ENCODE results near the gene SMC4. TPM values are rescaled to one million over a fixed set of nuclear protein-coding genes. Genes with fewer than 3 reads are reported as not detected.

The SMC4 gene
- total RNA-seq, 1 experiment from 2014 or later, result 116 TPM

GRCh38 chr3:160444411-160444810 is 45.0 kb downstream of the SMC4 start:
- Mint-ChIP-seq H3K4me3 (ENCODE audit: unreplicated experiment) (no peak overlapping the region), H3K27ac (ENCODE audit: low read depth, unreplicated experiment) (no peak overlapping the region), H3K9me3 (ENCODE audit: unreplicated experiment) (no peaks in the 10 kb centered on the region), H3K4me1 (ENCODE audit: insufficient read depth, unreplicated experiment) (peaks cover 5% of the 10 kb centered on the region), H3K27me3 (ENCODE audit: insufficient read depth, unreplicated experiment) (no peaks in the 10 kb centered on the region), H3K36me3 (ENCODE audit: insufficient read depth, unreplicated experiment) (peaks cover 20% of the 10 kb centered on the region)
- DNase-seq (ENCODE audit: unreplicated experiment), result peak; percentile 8
- no TSS peak for BruUV-seq (replicated peaks)
- CTCF ChIA-PET, result interaction anchor here (1.0 kb wide), 1 partner anchor 41 kb away, joined by 7 read pairs; no protein-coding TSS in a partner anchor
- TF ChIP-seq CTCF (IDR thresholded peaks at IDR 0.05; ENCODE audit: unreplicated experiment), result no peak
- intact Hi-C loops (cut with micrococcal nuclease), result no loop called here
- POLR2A ChIA-PET, result interaction anchor here (0.7 to 1.3 kb wide), 4 partner anchors 9 to 44 kb away, joined by 3 to 8 read pairs (median 6); no protein-coding TSS in a partner anchor

DNA sequence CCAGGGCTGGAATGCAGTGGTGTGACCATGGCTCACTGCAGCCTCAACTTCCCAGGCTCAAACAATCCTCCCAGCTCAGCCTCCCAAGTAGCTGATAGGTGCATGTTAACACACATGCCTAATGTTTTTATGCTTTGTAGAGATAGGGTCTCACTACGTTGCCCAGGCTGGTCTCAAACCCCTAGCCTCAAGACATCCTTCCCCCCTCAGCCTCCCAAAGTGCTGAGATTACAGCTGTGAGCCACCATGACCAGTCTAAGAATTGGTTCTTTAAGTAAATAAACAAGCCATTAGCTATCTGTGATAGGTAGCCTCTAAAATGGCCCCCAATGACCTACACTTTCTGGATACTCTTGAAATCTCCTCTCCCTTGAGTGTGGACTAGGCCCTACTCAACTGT is 46.4 kb downstream of the SMC4 start:
- H3K4me1 Mint-ChIP-seq (ENCODE audit: insufficient read depth, unreplicated experiment), result peaks cover 5% of the 10 kb centered on the region
- no peak for TF ChIP-seq CTCF (IDR thresholded peaks at IDR 0.05; ENCODE audit: unreplicated experiment)
- H3K36me3 Mint-ChIP-seq (ENCODE audit: insufficient read depth, unreplicated experiment), result peaks cover 9% of the 10 kb centered on the region
- H3K4me3 Mint-ChIP-seq (ENCODE audit: unreplicated experiment), result no peak overlapping the region
- ChIA-PET POLR2A (interaction anchor here (1.0 kb wide), 2 partner anchors 11 to 44 kb away, joined by 3 to 4 read pairs; no protein-coding TSS in a partner anchor), CTCF (interaction anchor here (0.7 to 1.1 kb wide), 2 partner anchors 13 to 723 kb away, joined by 3 to 4 read pairs; no protein-coding TSS in a partner anchor)
- no peak for DNase-seq (ENCODE audit: unreplicated experiment)
- intact Hi-C loops (cut with micrococcal nuclease), result loop anchor here (5.0 kb wide), 3 partner anchors 41 to 116 kb away; no protein-coding TSS in a partner anchor
- no peaks in the 10 kb centered on the region for H3K9me3 Mint-ChIP-seq (ENCODE audit: unreplicated experiment)
- no peaks in the 10 kb centered on the region for H3K27me3 Mint-ChIP-seq (ENCODE audit: insufficient read depth, unreplicated experiment)
- no peak overlapping the region for H3K27ac Mint-ChIP-seq (ENCODE audit: low read depth, unreplicated experiment)
- BruUV-seq (replicated peaks), result no TSS peak

DNA sequence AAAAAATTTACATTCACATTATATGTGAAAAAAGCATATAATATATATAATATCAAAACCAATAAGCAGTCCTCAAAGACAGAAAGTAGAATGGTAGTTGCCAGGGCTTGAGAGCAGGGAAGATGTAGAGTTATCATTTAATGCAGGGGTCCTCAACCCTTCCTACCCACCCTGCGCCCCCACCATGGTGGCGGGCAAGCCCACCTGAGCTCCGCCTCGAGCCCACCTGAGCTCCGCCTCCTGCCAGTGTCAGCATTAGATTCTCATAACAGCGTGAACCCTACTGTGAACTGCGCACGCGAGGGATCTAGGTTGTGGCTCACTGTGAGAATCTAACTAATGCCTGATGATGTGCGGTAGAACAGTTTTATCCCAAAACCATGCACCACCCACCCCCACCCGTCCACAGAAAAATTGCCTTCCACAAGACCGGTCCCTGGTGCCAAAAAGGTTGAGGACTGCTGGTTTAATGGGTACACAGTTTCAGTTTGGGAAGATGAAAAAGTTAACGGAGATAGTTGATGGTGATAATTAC is 47.1 kb downstream of the SMC4 start:
- no peak for TF ChIP-seq CTCF (IDR thresholded peaks at IDR 0.05; ENCODE audit: unreplicated experiment)
- peaks cover 9% of the 10 kb centered on the region for H3K36me3 Mint-ChIP-seq (ENCODE audit: insufficient read depth, unreplicated experiment)
- no peak for DNase-seq (ENCODE audit: unreplicated experiment)
- H3K4me3 Mint-ChIP-seq (ENCODE audit: unreplicated experiment), result no peak overlapping the region
- no peak overlapping the region for H3K27ac Mint-ChIP-seq (ENCODE audit: low read depth, unreplicated experiment)
- ChIA-PET CTCF (no interaction called here), POLR2A (interaction anchor here (0.9 kb wide), 1 partner anchor 592 kb away, joined by 5 read pairs; no protein-coding TSS in a partner anchor)
- H3K4me1 Mint-ChIP-seq (ENCODE audit: insufficient read depth, unreplicated experiment), result peaks cover 5% of the 10 kb centered on the region
- intact Hi-C loops (cut with micrococcal nuclease), result loop anchor here (5.0 kb wide), 3 partner anchors 41 to 116 kb away; no protein-coding TSS in a partner anchor
- H3K9me3 Mint-ChIP-seq (ENCODE audit: unreplicated experiment), result no peaks in the 10 kb centered on the region
- H3K27me3 Mint-ChIP-seq (ENCODE audit: insufficient read depth, unreplicated experiment), result no peaks in the 10 kb centered on the region
- no TSS peak for BruUV-seq (replicated peaks)

- CTCF ChIA-PET, result interaction anchor here (0.6 to 1.0 kb wide), 3 partner anchors 8 to 624 kb away, joined by 3 to 4 read pairs (median 3); no protein-coding TSS in a partner anchor
- Mint-ChIP-seq H3K4me1 (ENCODE audit: insufficient read depth, unreplicated experiment) (peaks cover 5% of the 10 kb centered on the region), H3K9me3 (ENCODE audit: unreplicated experiment) (no peaks in the 10 kb centered on the region), H3K27me3 (ENCODE audit: insufficient read depth, unreplicated experiment) (no peaks in the 10 kb centered on the region), H3K36me3 (ENCODE audit: insufficient read depth, unreplicated experiment) (peaks cover 9% of the 10 kb centered on the region), H3K4me3 (ENCODE audit: unreplicated experiment) (peak overlapping the region; percentile 100), H3K27ac (ENCODE audit: low read depth, unreplicated experiment) (no peak overlapping the region)
- BruUV-seq (replicated peaks), result no TSS peak
- intact Hi-C loops (cut with micrococcal nuclease), result loop anchor here (5.0 kb wide), 3 partner anchors 40 to 115 kb away; no protein-coding TSS in a partner anchor
- DNase-seq (ENCODE audit: unreplicated experiment), result peak; percentile 45
- TF ChIP-seq CTCF (IDR thresholded peaks at IDR 0.05; ENCODE audit: unreplicated experiment), result no peak
- POLR2A ChIA-PET, result interaction anchor here (0.9 to 3.2 kb wide), 6 partner anchors 11 to 593 kb away, joined by 3 to 31 read pairs (median 14); partner anchors contain the start of genes IFT80 and SMC4
Observed at GRCh38 chr3:160447544-160447943, 48.1 kb downstream of the SMC4 start.
